ENCODE data around the gene SIX1.
A peak's percentile ranks its signal among the peaks of the same experiment; 100 is the strongest.

The SIX1 gene

DNA sequence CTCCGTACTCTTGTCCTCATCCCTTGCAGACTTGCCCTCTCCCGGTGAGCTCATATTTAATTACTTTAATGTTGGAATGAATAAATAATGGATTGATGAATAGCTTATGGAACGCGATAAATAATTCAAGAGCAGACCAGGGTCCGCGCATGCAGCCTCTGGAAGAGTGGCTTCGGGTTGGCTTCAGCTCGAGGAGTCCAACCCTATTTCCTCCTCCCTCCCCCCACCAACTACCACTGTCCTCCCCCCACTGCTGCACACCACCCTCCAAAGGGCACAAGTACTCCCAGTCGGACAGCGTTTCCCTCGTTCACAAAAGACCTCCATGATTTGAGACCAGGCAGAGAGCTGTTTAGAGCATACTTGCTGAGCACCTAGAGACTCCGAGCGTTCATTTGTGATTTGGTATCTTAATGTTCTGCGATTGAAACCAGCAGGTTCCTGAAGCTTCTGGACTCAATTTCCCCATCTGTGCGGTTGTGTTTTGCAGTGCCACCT lies 647 bp upstream of the SIX1 start:
- no peak for DNase-seq
- no peaks in the 10 kb centered on the region for H3K9me3 ChIP-seq (ENCODE audit: control insufficient read depth, low read length)
- H3K4me1 ChIP-seq (ENCODE audit: control insufficient read depth, insufficient read depth, low read length, poor library complexity, severe bottlenecking), result peaks cover 31% of the 10 kb centered on the region
- H3K27ac ChIP-seq (ENCODE audit: insufficient read depth, low read length, poor library complexity, severe bottlenecking), result no peak overlapping the region
- peaks cover 61% of the 10 kb centered on the region for H3K27me3 ChIP-seq (replicated peaks; ENCODE audit: control insufficient read depth, insufficient read depth, low read length, poor library complexity, severe bottlenecking)
- H3K36me3 ChIP-seq (ENCODE audit: control insufficient read depth, insufficient read depth, low read length), result no peaks in the 10 kb centered on the region
- H3K4me3 ChIP-seq (ENCODE audit: insufficient read depth, low read depth, low read length, poor library complexity, severe bottlenecking), result no peak overlapping the region

DNA sequence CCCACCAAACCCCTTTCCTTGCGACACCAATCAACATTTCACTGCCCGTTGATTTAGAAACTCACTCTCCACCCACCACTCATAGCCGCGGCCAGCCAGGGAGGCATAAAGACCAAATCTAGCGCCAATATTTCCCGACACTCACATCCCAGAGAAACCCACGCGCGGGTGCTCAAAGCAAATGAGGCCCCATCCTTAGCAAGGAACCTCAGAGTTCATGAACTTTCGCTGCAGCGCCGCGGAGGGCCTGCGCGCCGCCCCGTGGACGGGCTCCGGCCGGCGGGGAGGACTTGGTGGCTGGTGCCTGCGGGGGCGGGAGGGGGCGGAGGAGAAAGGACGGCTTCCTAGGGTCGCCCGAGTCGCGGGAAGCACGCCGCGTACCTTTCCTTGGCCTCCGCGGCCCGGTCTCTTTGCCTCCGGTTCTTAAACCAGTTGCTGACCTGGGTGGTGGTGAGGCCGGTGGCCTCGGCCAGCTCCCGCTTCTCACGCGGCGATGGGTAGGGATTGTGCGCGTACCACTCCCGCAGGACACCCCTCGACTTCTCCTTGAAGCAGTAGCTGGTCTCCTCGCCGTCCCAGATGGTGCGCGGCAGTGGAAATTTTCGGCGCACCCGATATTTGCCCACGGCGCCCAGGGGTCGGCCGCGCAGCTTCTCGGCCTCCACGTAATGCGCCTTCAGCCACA lies 886 bp downstream of the SIX1 start:
- no peak overlapping the region for H3K27ac ChIP-seq (ENCODE audit: insufficient read depth, low read length, poor library complexity, severe bottlenecking)

DNA sequence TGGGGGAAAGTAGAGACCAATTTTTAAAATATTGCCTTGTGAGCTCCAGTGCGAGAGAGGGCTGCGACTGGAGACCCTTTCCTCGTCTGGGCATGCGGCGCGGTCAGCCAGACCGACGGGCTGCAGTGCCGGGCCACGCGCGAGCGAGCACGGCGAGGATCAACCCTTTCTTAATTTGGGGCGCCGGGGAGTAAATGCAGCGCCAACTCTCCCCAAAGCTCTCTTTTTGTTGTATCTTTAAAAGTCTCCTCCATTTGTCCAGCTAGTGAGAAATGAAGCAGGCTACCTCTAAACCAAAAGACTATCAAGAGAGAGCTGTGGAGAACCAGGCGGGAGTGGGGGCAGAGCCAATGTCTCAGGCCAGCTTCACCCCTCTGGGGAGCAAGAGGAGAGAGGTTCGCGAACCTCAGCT lies 1.4 kb downstream of the SIX1 start:
- no peak for DNase-seq
- Histone ChIP-seq H3K9me3 (ENCODE audit: control insufficient read depth, low read length) (no peaks in the 10 kb centered on the region), H3K4me3 (ENCODE audit: insufficient read depth, low read depth, low read length, poor library complexity, severe bottlenecking) (no peak overlapping the region), H3K27me3 (replicated peaks; ENCODE audit: control insufficient read depth, insufficient read depth, low read length, poor library complexity, severe bottlenecking) (peaks cover 66% of the 10 kb centered on the region), H3K27ac (ENCODE audit: insufficient read depth, low read length, poor library complexity, severe bottlenecking) (no peak overlapping the region), H3K4me1 (ENCODE audit: control insufficient read depth, insufficient read depth, low read length, poor library complexity, severe bottlenecking) (peaks cover 30% of the 10 kb centered on the region), H3K36me3 (ENCODE audit: control insufficient read depth, insufficient read depth, low read length) (no peaks in the 10 kb centered on the region)

More for the DNA sequence above, 886 bp downstream of the SIX1 start:
- H3K4me1 ChIP-seq (ENCODE audit: control insufficient read depth, insufficient read depth, low read length, poor library complexity, severe bottlenecking), result peaks cover 31% of the 10 kb centered on the region
- peaks cover 66% of the 10 kb centered on the region for H3K27me3 ChIP-seq (replicated peaks; ENCODE audit: control insufficient read depth, insufficient read depth, low read length, poor library complexity, severe bottlenecking)
- H3K4me3 ChIP-seq (ENCODE audit: insufficient read depth, low read depth, low read length, poor library complexity, severe bottlenecking), result peak overlapping the region; percentile 14
- H3K9me3 ChIP-seq (ENCODE audit: control insufficient read depth, low read length), result no peaks in the 10 kb centered on the region
- no peak for DNase-seq
- no peaks in the 10 kb centered on the region for H3K36me3 ChIP-seq (ENCODE audit: control insufficient read depth, insufficient read depth, low read length)

DNA sequence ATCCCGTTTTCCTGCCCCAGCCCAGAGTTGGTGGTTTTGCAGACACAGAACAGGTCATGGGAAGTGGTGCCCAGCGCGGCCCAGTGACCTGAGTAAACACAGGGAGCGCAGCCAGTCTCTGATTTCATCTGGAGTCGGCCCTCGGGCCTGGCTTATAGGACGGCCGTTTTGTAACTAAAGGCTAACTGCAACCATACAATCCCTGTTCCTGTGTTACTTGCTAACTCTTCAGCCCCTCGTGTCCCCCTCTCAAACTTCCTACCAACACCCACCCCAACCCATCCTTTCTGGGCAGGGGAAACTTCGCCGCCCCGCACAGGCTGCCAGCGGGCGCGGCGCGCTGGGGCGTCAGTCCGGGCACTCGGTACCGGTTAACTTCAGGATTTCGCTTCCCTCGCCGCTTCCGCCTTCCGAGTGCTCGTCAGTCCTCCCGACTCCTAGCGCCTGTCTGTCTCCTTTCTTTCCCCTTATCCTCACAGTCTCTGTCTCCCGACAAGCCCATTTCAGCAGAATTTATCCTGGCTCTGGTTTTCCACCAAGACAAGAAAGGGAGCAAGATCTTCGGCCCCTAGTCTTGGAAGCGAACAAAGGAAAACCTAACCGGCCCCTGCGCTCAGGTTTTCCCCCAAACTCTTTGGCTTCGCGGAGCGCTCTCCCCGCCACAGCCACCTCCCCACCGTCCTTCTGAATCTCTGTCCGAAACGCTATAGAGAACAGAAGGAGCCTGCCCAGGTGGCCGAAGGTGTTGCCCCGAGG lies 2.0 kb downstream of the SIX1 start:
- Histone ChIP-seq H3K36me3 (ENCODE audit: control insufficient read depth, insufficient read depth, low read length) (no peaks in the 10 kb centered on the region), H3K4me3 (ENCODE audit: insufficient read depth, low read depth, low read length, poor library complexity, severe bottlenecking) (no peak overlapping the region), H3K27ac (ENCODE audit: insufficient read depth, low read length, poor library complexity, severe bottlenecking) (no peak overlapping the region), H3K9me3 (ENCODE audit: control insufficient read depth, low read length) (no peaks in the 10 kb centered on the region), H3K27me3 (replicated peaks; ENCODE audit: control insufficient read depth, insufficient read depth, low read length, poor library complexity, severe bottlenecking) (peaks cover 64% of the 10 kb centered on the region), H3K4me1 (ENCODE audit: control insufficient read depth, insufficient read depth, low read length, poor library complexity, severe bottlenecking) (peaks cover 27% of the 10 kb centered on the region)
- DNase-seq, result no peak

DNA sequence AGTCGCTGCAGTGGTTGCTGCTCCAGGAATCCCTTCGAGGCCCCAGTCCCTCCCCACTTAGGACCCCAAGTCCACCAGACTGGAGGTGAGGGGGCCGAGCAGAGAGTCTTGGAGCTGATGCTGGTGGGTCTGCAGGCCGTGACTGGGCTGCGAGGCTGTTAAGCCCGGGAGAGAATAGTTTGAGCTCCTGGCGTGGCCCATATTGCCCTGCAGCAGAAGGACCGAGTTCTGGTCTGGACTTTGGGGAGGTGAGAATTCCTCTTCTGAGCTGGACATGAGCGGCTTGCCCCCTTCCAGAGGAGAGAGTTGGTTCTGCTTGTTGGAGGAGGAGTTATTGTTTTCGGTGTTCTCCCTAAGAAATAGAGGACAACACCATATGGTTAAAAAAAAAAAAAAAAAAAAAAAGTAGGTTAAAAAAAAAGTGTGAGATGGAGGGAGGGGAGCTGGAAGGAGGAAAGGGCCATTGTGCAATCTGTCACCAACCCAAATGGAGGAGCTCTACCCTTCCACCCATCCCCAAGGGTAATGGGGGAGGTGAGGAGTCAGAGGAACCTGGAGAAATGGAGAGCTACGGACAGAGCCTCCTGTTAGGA lies 3.0 kb downstream of the SIX1 start:
- H3K36me3 ChIP-seq (ENCODE audit: control insufficient read depth, insufficient read depth, low read length), result no peaks in the 10 kb centered on the region
- H3K27ac ChIP-seq (ENCODE audit: insufficient read depth, low read length, poor library complexity, severe bottlenecking), result no peak overlapping the region
- DNase-seq, result no peak
- H3K27me3 ChIP-seq (replicated peaks; ENCODE audit: control insufficient read depth, insufficient read depth, low read length, poor library complexity, severe bottlenecking), result peaks cover 70% of the 10 kb centered on the region
- H3K4me3 ChIP-seq (ENCODE audit: insufficient read depth, low read depth, low read length, poor library complexity, severe bottlenecking), result no peak overlapping the region
- H3K9me3 ChIP-seq (ENCODE audit: control insufficient read depth, low read length), result no peaks in the 10 kb centered on the region
- peaks cover 31% of the 10 kb centered on the region for H3K4me1 ChIP-seq (ENCODE audit: control insufficient read depth, insufficient read depth, low read length, poor library complexity, severe bottlenecking)

DNA sequence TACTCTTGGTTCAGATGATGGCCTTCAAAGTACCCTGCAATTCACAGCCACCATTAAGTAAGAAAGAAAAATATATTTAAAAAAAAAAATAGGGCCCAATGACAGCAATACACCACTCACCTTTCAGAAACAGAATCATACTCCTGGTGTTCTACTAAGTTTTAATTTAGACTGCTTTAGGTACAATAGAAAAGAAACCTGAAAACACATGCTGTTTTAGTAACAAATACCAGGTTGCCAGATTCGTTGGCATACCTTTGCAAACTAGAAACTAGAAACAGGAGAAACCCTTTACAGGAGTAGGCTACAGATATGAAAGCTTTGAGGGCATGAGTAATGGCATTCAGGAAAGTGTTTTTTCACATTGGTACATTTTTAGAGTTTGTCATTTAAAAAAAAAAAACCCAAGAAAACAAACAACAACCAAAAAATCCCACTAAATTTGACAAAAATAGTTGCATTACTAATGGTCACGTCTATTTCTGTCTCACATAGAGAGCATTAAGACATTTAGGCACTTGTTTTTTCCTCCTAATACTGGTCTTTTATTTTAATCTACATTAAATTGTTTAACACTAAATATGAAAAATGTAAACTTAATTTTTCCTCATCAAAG lies 4.0 kb downstream of the SIX1 start:
- Histone ChIP-seq H3K9me3 (ENCODE audit: control insufficient read depth, low read length) (no peaks in the 10 kb centered on the region), H3K4me3 (ENCODE audit: insufficient read depth, low read depth, low read length, poor library complexity, severe bottlenecking) (no peak overlapping the region), H3K27ac (ENCODE audit: insufficient read depth, low read length, poor library complexity, severe bottlenecking) (no peak overlapping the region), H3K36me3 (ENCODE audit: control insufficient read depth, insufficient read depth, low read length) (no peaks in the 10 kb centered on the region), H3K27me3 (replicated peaks; ENCODE audit: control insufficient read depth, insufficient read depth, low read length, poor library complexity, severe bottlenecking) (peaks cover 70% of the 10 kb centered on the region), H3K4me1 (ENCODE audit: control insufficient read depth, insufficient read depth, low read length, poor library complexity, severe bottlenecking) (peaks cover 31% of the 10 kb centered on the region)
- DNase-seq, result no peak

DNA sequence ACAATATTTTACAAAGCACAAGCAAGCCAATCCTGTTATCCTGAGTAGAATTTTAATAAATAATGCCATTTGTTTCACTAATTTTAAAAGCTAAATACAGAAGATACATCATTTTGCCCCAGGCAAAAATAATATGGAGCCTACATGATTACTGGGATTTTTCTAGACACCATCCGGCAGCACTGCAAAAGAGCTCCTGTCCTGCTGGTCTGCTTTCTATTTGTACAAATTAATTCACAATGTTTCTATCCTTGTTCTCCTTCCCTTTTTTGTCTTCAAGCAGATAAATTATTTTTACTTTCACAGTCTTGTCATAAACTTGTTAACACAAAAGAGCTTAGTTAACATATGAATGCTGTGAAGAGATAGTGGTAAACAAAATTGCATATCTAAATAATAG lies 4.6 kb downstream of the SIX1 start:
- Histone ChIP-seq H3K27me3 (replicated peaks; ENCODE audit: control insufficient read depth, insufficient read depth, low read length, poor library complexity, severe bottlenecking) (peaks cover 64% of the 10 kb centered on the region), H3K36me3 (ENCODE audit: control insufficient read depth, insufficient read depth, low read length) (no peaks in the 10 kb centered on the region), H3K27ac (ENCODE audit: insufficient read depth, low read length, poor library complexity, severe bottlenecking) (no peak overlapping the region), H3K4me3 (ENCODE audit: insufficient read depth, low read depth, low read length, poor library complexity, severe bottlenecking) (no peak overlapping the region), H3K9me3 (ENCODE audit: control insufficient read depth, low read length) (no peaks in the 10 kb centered on the region), H3K4me1 (ENCODE audit: control insufficient read depth, insufficient read depth, low read length, poor library complexity, severe bottlenecking) (peaks cover 31% of the 10 kb centered on the region)
- no peak for DNase-seq

DNA sequence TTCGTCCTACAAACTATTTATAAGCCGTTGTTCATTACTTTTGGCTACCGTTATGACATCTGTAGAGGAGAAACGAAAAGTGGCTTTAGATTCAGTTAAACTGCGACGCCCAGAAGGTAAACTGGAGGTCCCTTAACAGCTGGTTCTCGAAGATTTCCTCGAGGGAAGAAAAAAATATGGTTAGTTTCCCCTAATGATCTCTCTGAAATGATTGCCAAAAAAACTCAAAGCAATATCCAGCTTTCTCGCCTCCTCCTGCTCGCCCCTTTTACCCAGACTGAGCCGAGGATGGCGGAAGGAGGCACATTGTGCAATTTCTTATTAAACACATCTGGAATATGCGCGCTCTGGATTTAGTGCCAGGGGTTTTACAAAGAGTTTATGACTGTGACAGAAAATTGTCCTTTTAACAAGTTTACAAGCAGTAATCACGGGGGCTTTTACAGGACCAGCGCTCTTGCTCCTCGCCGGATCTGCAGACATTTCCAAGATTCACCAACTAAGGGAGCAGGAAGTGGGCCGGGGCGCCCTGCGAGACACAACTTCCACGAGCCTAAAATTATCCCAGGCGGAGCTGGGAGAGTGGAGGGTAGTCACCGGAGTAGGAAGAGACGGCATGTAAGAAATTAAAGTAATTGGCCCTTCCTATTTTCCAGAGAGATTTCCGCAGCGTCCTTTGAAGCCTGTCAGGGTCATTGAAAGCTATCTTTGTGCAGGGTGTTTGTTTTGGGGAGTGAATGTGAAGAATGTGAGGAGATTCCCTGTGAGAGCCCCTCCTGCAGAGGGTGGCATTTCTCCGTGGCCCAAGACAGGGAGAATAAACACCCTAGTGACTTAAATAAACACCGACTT lies 5.6 kb downstream of the SIX1 start:
- peaks cover 22% of the 10 kb centered on the region for H3K4me1 ChIP-seq (ENCODE audit: control insufficient read depth, insufficient read depth, low read length, poor library complexity, severe bottlenecking)
- no peak overlapping the region for H3K4me3 ChIP-seq (ENCODE audit: insufficient read depth, low read depth, low read length, poor library complexity, severe bottlenecking)
- peaks cover 56% of the 10 kb centered on the region for H3K27me3 ChIP-seq (replicated peaks; ENCODE audit: control insufficient read depth, insufficient read depth, low read length, poor library complexity, severe bottlenecking)
- no peaks in the 10 kb centered on the region for H3K36me3 ChIP-seq (ENCODE audit: control insufficient read depth, insufficient read depth, low read length)
- DNase-seq, result no peak
- no peaks in the 10 kb centered on the region for H3K9me3 ChIP-seq (ENCODE audit: control insufficient read depth, low read length)
- H3K27ac ChIP-seq (ENCODE audit: insufficient read depth, low read length, poor library complexity, severe bottlenecking), result no peak overlapping the region

DNA sequence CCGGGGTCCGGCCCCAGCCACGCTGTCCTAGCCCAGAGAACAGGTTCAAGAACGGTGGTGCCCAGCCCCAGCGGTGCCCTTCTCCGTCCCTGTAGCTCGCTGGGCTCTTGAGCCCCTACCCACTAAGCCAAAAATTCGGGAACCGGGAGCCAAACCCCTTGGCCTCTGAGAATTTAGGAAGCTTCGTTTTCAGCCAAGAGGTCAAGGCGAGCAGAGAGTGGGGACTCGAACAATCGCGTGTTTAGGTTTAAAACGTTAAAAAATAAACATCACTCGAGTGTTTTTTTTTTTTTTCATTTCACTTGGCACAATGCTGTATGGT lies 6.2 kb downstream of the SIX1 start:
- peaks cover 18% of the 10 kb centered on the region for H3K4me1 ChIP-seq (ENCODE audit: control insufficient read depth, insufficient read depth, low read length, poor library complexity, severe bottlenecking)
- no peaks in the 10 kb centered on the region for H3K36me3 ChIP-seq (ENCODE audit: control insufficient read depth, insufficient read depth, low read length)
- H3K9me3 ChIP-seq (ENCODE audit: control insufficient read depth, low read length), result no peaks in the 10 kb centered on the region
- peaks cover 54% of the 10 kb centered on the region for H3K27me3 ChIP-seq (replicated peaks; ENCODE audit: control insufficient read depth, insufficient read depth, low read length, poor library complexity, severe bottlenecking)
- H3K4me3 ChIP-seq (ENCODE audit: insufficient read depth, low read depth, low read length, poor library complexity, severe bottlenecking), result no peak overlapping the region
- no peak overlapping the region for H3K27ac ChIP-seq (ENCODE audit: insufficient read depth, low read length, poor library complexity, severe bottlenecking)
- no peak for DNase-seq

Data from effector memory CD4-positive, alpha-beta T cell (primary cell).